Fibroblast of villous mesenchyme (primary cell): Measurements from ENCODE around the gene PHEX. TPM values are rescaled to one million over a fixed set of nuclear protein-coding genes. Genes with fewer than 3 reads are reported as not detected.
A peak's percentile ranks its signal among the peaks of the same experiment; 100 is the strongest.

Experiments used
- DNase-seq: peaks from one replicate; pipeline ENCODE4 v3.0.0-alpha.2; 2010; ENCODE audit warnings: low read depth
- H3K4me3 ChIP-seq: 2 replicates; pipeline ENCODE4 v1.5.1; 2011; ENCODE audit warnings: low read depth, mild to moderate bottlenecking, low read length
- CTCF ChIP-seq: IDR thresholded peaks from 2 replicates; pipeline ENCODE4 v1.5.1; 2012; ENCODE audit warnings: low read depth, mild to moderate bottlenecking, low read length; ENCODE audit not compliant: insufficient read depth
- total RNA-seq: library from RNA; depleted of rRNA; stranded (reverse); fragments of >200 nt; gene quantifications from 2 replicates; pipeline ENCODE4 v1.2.3, GENCODE V29; 2012

PHEX gene
- total RNA-seq, 1 donor, result 0.43 TPM

GRCh38 chrX:22053481-22053880, 21.4 kb downstream of the PHEX start:
- no peak for TF ChIP-seq CTCF
- DNase-seq, result no peak
- no peak overlapping the region for H3K4me3 ChIP-seq

- DNase-seq, result no peak
- no peak for TF ChIP-seq CTCF
- no peak overlapping the region for H3K4me3 ChIP-seq
These were observed 24.1 kb downstream of the PHEX start for GRCh38 chrX:22056235-22056634.

- TF ChIP-seq CTCF, result no peak
- no peak for DNase-seq
- no peak overlapping the region for H3K4me3 ChIP-seq
These were observed 25.5 kb downstream of the PHEX start for GRCh38 chrX:22057667-22058066.

- TF ChIP-seq CTCF, result no peak
- no peak for DNase-seq
- H3K4me3 ChIP-seq, result no peak overlapping the region
These were observed 27.6 kb downstream of the PHEX start for GRCh38 chrX:22059775-22060174.

GRCh38 chrX:22060415-22061280, 28.5 kb downstream of the PHEX start:
- no peak overlapping the region for H3K4me3 ChIP-seq
- no peak for TF ChIP-seq CTCF
- DNase-seq, result peak; percentile 7

GRCh38 chrX:22063284-22063683, 31.2 kb downstream of the PHEX start:
- DNase-seq, result no peak
- H3K4me3 ChIP-seq, result no peak overlapping the region
- no peak for TF ChIP-seq CTCF
